Measurements from ENCODE around the gene SLC12A7.
"Not testable (repeated sequence)": the region's sequence is repeated elsewhere in the genome, so short reads cannot be mapped to it uniquely, and the experiment has no call there.

Gene SLC12A7

DNA sequence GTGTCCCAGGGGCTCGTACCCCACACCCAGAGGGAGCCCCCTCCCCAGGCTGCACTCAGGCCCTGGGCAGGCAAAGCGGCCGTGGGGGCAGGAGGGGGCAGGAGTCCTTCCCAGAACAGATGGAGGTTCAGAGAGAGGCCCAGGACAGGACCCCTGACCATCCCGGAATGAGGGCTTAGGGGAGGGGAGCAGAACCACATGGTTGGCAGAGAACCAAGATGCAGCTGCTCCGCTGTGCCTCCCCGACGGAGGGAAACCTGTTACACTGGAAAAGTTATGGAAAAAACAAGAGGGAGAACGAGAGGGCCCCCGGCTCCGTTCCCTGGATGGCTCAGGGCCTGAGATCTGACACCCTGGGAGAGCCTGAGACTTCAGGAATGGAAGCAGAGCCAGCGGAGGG, 22.7 kb downstream of the SLC12A7 start:
- no peaks in the 10 kb centered on the region; the same call in 1 of the 2 replicates for H3K36me3 ChIP-seq (ENCODE audit: insufficient read depth, low read length)
- no peak for TF ChIP-seq POLR2AphosphoS5 (IDR thresholded peaks at IDR 0.05; ENCODE audit: borderline replicate concordance, low read depth, low read length)
- no peak for TF ChIP-seq EZH2 (IDR thresholded peaks at IDR 0.05)
- no peak for TF ChIP-seq FOXP2 (optimal IDR thresholded peaks at IDR 0.05; ENCODE audit: control extremely low read depth, extremely low read length, insufficient read depth)
- H3K4me3 ChIP-seq = no peak overlapping the region
- no peak for DNase-seq (ENCODE audit: low read depth, low spot score)
- no peak overlapping the region for H3K9ac ChIP-seq (ENCODE audit: insufficient read length)
- H3K9me3 ChIP-seq (ENCODE audit: low read depth, low read length) = no peaks in the 10 kb centered on the region
- H3K27ac ChIP-seq = no peak overlapping the region

DNA sequence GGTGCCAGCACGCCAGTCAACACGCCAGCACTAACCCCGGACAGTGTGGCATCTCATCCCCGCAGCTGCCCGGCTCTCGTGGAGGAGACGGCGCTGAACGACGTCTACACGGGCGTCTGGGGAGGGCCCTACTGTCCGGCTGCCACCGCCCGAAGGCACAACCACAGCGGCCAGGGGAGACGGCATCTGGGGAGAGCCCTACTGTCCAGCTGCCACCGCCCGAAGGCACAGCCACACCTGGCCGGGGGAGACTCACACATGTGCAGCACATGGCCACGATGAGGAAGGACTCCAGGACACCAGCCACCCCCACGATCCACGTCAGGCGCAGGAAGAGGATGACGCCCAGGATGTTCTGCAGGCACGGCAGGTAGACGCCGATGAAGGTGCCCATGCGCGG, 23.1 kb downstream of the SLC12A7 start:
- Histone ChIP-seq H3K9me3 (ENCODE audit: low read depth, low read length) (no peaks in the 10 kb centered on the region), H3K36me3 (ENCODE audit: insufficient read depth, low read length) (no peaks in the 10 kb centered on the region; the same call in 1 of the 2 replicates), H3K27ac (no peak overlapping the region), H3K4me3 (no peak overlapping the region), H3K9ac (ENCODE audit: insufficient read length) (no peak overlapping the region)
- DNase-seq (ENCODE audit: low read depth, low spot score) = no peak
- TF ChIP-seq FOXP2 (optimal IDR thresholded peaks at IDR 0.05; ENCODE audit: control extremely low read depth, extremely low read length, insufficient read depth) (no peak), POLR2AphosphoS5 (IDR thresholded peaks at IDR 0.05; ENCODE audit: borderline replicate concordance, low read depth, low read length) (no peak), EZH2 (IDR thresholded peaks at IDR 0.05) (no peak)

DNA sequence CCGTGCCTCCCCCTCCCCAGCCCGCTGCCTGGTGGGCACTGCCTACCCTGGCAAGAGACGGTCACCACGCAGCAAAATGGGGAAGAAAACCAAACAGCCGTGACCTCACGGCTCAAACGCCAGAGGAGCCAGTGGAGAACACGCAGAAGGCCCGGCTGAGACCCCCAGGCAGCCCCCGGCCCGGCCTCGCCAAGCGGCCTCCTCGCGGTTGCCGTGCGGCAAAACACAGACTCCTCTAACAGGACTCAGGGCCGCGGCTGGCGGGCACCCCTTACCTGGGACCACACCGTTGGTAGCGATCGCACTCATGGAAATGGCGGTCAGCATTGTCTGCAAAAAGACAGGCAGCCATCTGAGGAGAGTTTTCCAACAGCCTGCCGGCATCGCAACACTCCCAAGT, 23.8 kb downstream of the SLC12A7 start:
- no peak overlapping the region for H3K9ac ChIP-seq (ENCODE audit: insufficient read length)
- no peak overlapping the region for H3K27ac ChIP-seq
- no peak for TF ChIP-seq EZH2 (IDR thresholded peaks at IDR 0.05)
- TF ChIP-seq FOXP2 (optimal IDR thresholded peaks at IDR 0.05; ENCODE audit: control extremely low read depth, extremely low read length, insufficient read depth) = no peak
- no peak for TF ChIP-seq POLR2AphosphoS5 (IDR thresholded peaks at IDR 0.05; ENCODE audit: borderline replicate concordance, low read depth, low read length)
- no peak for DNase-seq (ENCODE audit: low read depth, low spot score)
- H3K36me3 ChIP-seq (ENCODE audit: insufficient read depth, low read length) = no peaks in the 10 kb centered on the region; the same call in 1 of the 2 replicates
- H3K9me3 ChIP-seq (ENCODE audit: low read depth, low read length) = no peaks in the 10 kb centered on the region
- no peak overlapping the region for H3K4me3 ChIP-seq

DNA sequence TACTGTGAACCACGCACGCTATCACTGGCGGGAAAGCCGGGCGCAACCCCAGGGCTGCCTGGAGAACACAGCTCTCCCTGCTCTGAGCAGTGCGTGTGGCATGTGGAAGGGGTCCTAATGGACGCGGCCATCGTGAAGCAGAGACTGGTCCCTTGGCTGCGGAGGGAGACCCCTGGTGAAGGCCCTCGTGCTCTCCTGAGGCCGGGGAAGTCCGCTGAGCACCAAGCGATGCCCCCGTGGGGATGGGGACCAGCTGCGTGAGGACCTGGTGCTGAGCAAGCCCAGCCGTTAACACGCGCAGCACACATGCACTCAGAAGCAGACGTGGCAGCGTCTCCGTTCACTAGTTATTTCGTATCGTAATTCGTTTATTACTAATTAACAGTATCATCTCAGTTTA, 24.4 kb downstream of the SLC12A7 start:
- no peak for TF ChIP-seq POLR2AphosphoS5 (IDR thresholded peaks at IDR 0.05; ENCODE audit: borderline replicate concordance, low read depth, low read length)
- no peak for TF ChIP-seq EZH2 (IDR thresholded peaks at IDR 0.05)
- TF ChIP-seq FOXP2 (optimal IDR thresholded peaks at IDR 0.05; ENCODE audit: control extremely low read depth, extremely low read length, insufficient read depth) = no peak
- no peak for DNase-seq (ENCODE audit: low read depth, low spot score)
- H3K27ac ChIP-seq = no peak overlapping the region
- H3K9ac ChIP-seq (ENCODE audit: insufficient read length) = no peak overlapping the region
- no peaks in the 10 kb centered on the region; the same call in 1 of the 2 replicates for H3K36me3 ChIP-seq (ENCODE audit: insufficient read depth, low read length)
- no peaks in the 10 kb centered on the region for H3K9me3 ChIP-seq (ENCODE audit: low read depth, low read length)
- no peak overlapping the region for H3K4me3 ChIP-seq

DNA sequence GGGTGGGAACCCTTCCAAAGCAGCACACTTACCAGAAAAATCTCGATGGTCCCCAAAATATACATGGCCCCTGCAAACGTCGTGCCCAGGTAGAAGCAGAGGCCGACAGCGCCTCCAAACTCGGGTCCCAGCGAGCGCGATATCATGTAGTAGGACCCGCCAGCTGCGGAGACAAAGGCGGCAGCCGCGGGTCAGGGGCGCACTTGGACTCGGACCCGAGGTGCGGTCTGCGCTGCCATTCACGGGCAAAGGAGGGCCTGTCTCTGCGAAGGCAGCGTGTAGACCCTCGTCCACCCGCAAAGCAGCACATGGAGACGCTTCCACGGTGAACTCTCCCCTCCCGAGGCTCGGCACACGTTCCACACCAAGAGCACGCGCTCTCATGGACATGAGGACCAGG, 25.0 kb downstream of the SLC12A7 start:
- no peak for TF ChIP-seq EZH2 (IDR thresholded peaks at IDR 0.05)
- Histone ChIP-seq H3K36me3 (ENCODE audit: insufficient read depth, low read length) (no peaks in the 10 kb centered on the region; the same call in 1 of the 2 replicates), H3K9me3 (ENCODE audit: low read depth, low read length) (no peaks in the 10 kb centered on the region), H3K4me3 (no peak overlapping the region), H3K9ac (ENCODE audit: insufficient read length) (no peak overlapping the region), H3K27ac (no peak overlapping the region)
- DNase-seq (ENCODE audit: low read depth, low spot score) = no peak

DNA sequence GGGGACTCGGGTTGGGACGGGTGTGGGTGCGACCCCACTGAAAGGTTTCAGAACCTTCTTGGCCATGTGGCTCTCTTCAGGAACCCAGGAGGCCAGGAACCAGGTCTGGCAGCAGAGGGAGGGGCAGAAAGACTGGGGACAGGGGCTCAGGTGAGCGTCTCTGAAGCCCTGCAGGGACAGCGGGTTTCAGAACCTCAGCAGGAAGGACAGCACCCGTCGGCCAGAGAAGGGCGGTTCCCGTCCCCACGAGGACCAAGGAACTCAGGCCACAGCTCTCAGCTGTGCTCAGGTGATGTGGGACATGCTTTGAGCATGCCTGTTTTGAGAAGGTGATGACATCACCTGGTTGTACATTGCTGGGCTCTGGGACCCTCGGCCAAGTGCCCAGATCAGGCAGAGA, 25.7 kb downstream of the SLC12A7 start:
- TF ChIP-seq POLR2AphosphoS5 (IDR thresholded peaks at IDR 0.05; ENCODE audit: borderline replicate concordance, low read depth, low read length) (no peak), FOXP2 (optimal IDR thresholded peaks at IDR 0.05; ENCODE audit: control extremely low read depth, extremely low read length, insufficient read depth) (no peak), EZH2 (IDR thresholded peaks at IDR 0.05) (no peak)

DNA sequence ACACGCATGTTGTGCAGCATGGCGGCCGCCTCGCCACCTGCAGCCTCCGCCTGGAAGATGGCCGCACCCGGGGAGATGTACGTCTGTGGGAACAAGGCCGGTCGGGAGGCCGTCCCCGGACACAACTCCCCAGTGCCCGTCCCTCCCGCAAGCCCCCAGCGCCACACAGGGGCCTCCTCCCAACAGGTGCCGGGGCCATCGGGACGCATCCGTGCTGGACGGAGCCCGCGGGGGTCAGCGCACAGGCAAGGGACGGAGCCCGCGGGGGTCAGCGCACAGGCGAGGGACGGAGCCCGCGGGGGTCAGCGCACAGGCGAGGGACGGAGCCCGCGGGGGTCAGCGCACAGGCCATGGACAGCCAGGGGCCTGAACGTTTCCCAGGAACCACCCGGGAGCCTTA, 26.5 kb downstream of the SLC12A7 start:
- H3K9me3 ChIP-seq (ENCODE audit: low read depth, low read length) = no peaks in the 10 kb centered on the region
- no peaks in the 10 kb centered on the region; the same call in 1 of the 2 replicates for H3K36me3 ChIP-seq (ENCODE audit: insufficient read depth, low read length)
- TF ChIP-seq POLR2AphosphoS5 (IDR thresholded peaks at IDR 0.05; ENCODE audit: borderline replicate concordance, low read depth, low read length) = no peak
- no peak overlapping the region for H3K4me3 ChIP-seq
- no peak overlapping the region for H3K27ac ChIP-seq
- no peak overlapping the region for H3K9ac ChIP-seq (ENCODE audit: insufficient read length)
- DNase-seq (ENCODE audit: low read depth, low spot score) = no peak

More for the DNA sequence above, 25.7 kb downstream of the SLC12A7 start:
- Histone ChIP-seq H3K36me3 (ENCODE audit: insufficient read depth, low read length) (no peaks in the 10 kb centered on the region; the same call in 1 of the 2 replicates), H3K9me3 (ENCODE audit: low read depth, low read length) (no peaks in the 10 kb centered on the region), H3K4me3 (no peak overlapping the region), H3K27ac (no peak overlapping the region), H3K9ac (ENCODE audit: insufficient read length) (no peak overlapping the region)
- no peak for DNase-seq (ENCODE audit: low read depth, low spot score)

DNA sequence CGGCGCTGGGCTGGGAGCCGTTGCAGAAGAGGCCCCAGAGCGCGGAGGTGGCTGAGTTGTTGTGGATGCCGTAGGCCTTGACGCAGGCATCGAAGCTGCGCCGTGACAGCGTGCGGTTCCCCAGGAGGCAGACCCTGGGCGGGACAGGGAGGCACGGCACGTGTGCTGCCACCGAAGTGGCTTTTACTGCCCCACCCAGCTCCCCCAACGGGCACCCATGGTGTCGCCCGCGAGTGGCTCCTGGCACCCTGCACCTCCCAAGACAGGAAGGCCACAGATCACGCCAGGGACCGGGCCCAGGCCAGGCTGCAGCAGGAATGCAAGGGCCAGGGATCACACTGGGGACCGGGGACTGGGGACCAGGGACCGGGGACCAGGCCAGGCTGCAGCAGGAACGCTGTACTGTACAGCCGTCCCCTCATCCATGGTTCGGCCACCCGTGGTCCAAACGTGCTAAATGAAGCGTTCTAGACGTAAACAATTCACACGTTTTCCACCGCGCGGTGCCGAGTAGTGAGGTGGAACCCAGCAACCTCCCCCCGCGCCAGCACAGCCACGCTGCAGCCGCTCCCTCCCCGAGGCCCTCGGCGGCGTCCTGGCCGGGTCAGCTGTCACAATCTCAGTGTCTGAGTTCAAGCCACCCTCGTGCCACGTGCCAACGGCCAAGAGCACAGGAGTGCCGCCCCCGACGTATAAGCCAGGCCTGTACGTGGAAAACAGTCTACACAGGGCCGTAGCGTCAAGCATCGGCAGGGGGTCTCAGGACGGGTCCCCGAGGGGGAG, 27.8 kb downstream of the SLC12A7 start:
- no peak overlapping the region for H3K9ac ChIP-seq (ENCODE audit: insufficient read length)
- no peak for DNase-seq (ENCODE audit: low read depth, low spot score)
- TF ChIP-seq EZH2 (IDR thresholded peaks at IDR 0.05) = no peak
- H3K36me3 ChIP-seq (ENCODE audit: insufficient read depth, low read length) = no peaks in the 10 kb centered on the region; the same call in 1 of the 2 replicates
- no peaks in the 10 kb centered on the region for H3K9me3 ChIP-seq (ENCODE audit: low read depth, low read length)
- H3K4me3 ChIP-seq = no peak overlapping the region
- H3K27ac ChIP-seq = no peak overlapping the region

DNA sequence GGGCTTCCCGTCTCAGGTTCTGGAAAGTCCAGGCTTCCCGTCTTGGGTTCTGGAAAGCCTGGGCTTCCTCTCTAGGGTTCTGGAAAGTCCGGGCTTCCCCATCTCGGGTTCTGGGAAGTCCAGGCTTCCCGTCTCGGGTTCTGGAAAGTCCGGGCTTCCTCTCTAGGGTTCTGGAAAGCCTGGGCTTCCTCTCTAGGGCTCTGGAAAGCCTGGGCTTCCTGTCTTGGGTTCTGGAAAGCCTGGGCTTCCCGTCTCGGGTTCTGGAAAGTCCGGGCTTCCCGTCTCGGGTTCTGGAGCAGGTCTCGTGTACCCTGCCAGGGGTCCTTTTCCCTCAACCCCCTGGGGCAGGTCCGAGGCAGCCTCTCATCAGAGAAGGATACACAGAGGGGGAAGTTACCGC, 28.8 kb downstream of the SLC12A7 start:
- not testable (repeated sequence) for H3K36me3 ChIP-seq (ENCODE audit: insufficient read depth, low read length); H3K27ac ChIP-seq; H3K9me3 ChIP-seq (ENCODE audit: low read depth, low read length); H3K4me3 ChIP-seq; H3K9ac ChIP-seq (ENCODE audit: insufficient read length); DNase-seq (ENCODE audit: low read depth, low spot score)

Data from SK-N-MC (cell line).